ENCODE data around the gene PTPRN2.
"Not testable (repeated sequence)": the region's sequence is repeated elsewhere in the genome, so short reads cannot be mapped to it uniquely, and the experiment has no call there.

Gene PTPRN2

DNA sequence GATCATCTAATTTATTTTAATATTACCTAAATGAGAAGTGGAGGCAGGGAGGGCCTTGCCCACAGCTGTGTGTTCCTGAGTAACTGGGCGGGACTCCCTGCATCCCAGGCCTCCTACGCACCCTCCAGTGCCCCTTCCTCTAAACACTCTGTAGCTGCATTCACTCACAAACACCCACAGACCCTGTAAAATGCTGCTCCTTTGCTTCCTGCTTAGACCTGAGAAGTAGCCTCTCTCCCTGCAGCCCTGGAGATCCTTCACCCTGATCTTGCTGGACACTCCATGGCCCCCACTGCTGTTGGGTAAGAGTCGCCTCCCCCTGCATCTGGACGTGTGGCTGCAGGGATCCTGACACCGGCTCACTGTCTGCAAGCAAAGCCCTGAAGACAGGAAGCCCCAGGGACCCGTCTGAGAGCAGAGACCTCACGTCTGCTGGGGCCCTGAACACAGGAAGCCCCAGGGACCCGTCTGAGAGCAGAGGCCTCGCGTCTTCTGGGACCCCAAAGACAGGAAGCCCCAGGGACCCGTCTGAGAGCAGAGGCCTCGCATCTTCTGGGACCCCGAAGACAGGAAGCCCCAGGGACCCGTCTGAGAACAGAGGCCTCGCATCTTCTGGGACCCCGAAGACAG is 661.0 kb downstream of the PTPRN2 start:
- no peak for DNase-seq (ENCODE audit: low read depth)

DNA sequence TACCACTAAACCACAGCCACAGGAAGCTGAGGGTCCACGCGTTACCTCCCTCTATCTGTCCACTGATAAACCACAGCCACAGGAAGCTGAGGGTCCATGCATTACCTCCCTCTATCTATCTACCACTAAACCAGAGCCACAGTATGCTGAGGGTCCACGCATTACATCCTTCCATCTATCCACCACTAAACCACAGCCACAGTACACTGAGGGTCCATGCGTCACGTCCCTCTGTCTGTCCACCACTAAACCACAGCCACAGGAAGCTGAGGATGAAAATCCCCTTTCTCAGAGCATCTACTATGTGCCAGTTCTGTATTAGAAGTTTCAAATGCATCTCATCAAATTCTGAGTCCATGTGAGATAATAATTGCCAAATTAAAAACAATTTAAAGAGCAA is 661.5 kb downstream of the PTPRN2 start:
- DNase-seq (ENCODE audit: low read depth): no peak

GRCh38 chr7:157925383-157925875 is 662.2 kb downstream of the PTPRN2 start:
- no peak for DNase-seq (ENCODE audit: low read depth)

GRCh38 chr7:157923903-157924630 is 663.6 kb downstream of the PTPRN2 start:
- no peak for DNase-seq (ENCODE audit: low read depth)

DNA sequence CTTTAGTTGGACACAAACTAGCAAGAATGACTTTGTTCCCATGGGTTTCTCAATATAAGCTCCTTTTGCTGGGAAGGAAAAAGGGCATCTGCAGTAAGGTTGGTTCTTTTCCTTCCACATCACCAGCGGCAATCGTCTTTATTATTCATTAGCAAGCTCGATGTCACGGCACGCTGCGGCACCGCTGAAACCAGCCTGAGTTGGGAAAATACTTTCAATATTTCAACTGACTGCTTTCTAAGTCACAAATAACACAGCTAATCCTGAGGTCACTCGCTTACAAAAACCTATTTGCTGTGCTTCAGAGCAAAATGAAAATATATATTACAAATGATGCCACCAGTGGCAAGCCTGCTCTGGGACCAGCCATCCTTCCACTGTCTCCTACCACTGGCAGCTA is 665.0 kb downstream of the PTPRN2 start:
- no peak for DNase-seq (ENCODE audit: low read depth)

DNA sequence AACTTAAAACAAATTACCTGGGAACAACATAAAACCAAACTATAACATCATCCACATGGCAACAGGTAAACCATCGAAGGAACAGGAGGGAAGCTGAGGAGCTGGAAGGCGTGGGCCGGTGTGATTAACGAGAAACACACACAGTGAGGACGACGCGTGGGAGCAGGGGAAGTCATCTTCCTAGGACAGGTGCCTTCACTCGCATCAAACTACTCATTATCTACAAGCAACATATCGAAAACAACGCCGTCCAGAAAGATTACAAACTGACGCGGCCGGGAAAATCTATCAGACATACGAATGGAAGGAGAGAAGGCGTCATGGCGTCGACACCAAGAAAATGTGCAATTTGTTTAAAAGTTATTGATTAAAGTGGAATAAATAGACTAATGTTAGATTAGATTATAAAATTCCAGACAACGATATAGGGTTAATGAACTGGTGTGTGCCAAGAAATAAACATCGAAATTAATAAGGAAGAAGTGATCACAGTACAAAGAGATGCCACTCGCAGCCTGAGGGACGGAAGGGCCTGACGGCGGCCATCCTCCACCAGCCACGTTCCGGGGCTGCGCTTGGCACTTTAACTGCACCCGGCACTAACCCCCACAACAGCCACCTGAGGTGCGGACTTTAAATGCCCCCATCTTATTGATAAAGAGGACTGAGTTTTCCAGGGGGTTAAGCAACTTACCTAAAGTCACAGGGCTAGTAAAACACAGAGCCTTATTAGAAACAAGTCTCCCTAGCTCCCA is 669.1 kb downstream of the PTPRN2 start:
- DNase-seq (ENCODE audit: low read depth): no peak

GRCh38 chr7:157916946-157917640 is 670.5 kb downstream of the PTPRN2 start:
- no peak for DNase-seq (ENCODE audit: low read depth)

DNA sequence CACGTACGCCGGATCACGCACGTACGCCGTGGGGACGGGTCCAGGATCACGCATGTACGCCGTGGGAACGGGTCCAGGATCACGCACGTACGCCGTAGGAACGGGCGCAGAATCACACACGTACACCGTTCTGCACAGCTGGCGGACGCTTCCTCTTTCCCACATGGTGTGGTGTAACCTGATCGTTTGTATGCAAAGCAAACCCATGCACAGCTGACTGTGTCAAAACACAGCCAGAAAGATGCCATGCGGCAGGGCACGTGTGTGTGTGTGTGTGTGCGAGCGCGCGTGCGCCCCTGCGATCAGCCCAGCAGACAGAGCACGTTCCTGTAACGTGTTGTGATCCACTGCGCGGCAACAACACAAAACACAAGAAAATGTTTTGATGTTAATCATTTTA is 677.2 kb downstream of the PTPRN2 start:
- no peak for DNase-seq (ENCODE audit: low read depth)

GRCh38 chr7:157910045-157910444 is 677.6 kb downstream of the PTPRN2 start:
- DNase-seq (ENCODE audit: low read depth): not testable (repeated sequence)

DNA sequence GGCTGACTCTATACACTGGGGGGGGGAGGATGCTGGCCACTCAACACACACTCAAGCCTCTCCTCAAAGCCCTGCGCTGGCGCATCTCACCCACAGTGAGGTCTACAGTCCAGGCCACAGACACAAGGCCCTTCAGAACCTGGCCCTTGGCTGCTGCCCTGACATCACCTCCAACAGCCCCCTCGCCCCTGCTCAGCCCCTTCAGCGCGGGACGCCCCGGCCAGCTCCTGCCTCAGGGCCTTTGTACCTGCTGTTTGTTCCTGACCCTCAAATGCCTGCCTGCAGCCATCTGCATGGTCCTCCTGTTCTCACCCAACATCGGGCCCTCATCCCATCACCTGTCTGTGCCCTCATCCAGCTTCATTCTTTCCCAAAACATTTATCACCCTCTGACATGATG is 678.3 kb downstream of the PTPRN2 start:
- DNase-seq (ENCODE audit: low read depth): no peak

- DNase-seq (ENCODE audit: low read depth): no peak
Measured at GRCh38 chr7:157908006-157908782, 679.4 kb downstream of the PTPRN2 start.

DNA sequence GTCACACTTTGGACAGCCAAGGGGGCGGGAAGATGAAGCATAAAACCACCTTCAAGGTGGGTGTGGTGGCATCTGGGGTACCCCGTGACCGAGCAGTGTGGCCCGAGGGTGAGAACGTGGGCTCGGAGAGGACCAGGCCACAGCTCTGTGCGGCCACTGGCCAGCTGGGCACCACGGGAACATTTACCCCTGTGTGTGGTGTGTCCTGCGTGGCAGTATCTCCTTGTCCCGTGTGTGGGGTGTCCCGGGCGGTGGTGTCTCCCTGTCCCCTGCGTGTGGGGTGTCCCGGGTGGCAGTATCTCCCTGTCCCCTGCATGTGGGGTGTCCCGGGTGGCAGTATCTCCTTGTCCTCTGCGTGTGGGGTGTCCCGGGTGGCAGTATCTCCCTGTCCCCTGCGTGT is 680.5 kb downstream of the PTPRN2 start:
- no peak for DNase-seq (ENCODE audit: low read depth)

DNA sequence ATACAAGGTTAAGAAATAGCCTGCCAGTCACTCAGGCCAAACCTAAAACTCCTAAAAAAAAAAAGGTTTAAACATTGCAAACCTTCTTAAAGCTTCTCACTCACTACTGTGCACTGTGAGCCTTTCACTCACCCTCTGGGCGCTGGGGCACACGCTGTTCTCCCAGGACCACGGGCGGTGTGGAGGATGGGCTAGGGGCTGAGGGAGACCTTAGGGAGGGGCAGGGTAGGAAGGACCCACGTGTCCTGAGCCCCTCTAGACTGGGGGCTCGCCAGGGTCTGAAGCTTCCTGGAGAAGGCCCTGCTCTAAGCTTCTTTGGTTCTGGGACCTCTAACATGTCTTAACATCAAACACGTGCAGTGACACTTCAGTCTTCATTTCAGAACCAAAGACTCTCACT is 681.0 kb downstream of the PTPRN2 start:
- no peak for DNase-seq (ENCODE audit: low read depth)

GRCh38 chr7:157905651-157906461 is 681.8 kb downstream of the PTPRN2 start:
- no peak for DNase-seq (ENCODE audit: low read depth)

- no peak for DNase-seq (ENCODE audit: low read depth)
Measured at GRCh38 chr7:157904866-157905570, 682.6 kb downstream of the PTPRN2 start.

- DNase-seq (ENCODE audit: low read depth): no peak
Measured at GRCh38 chr7:157904211-157904865, 683.3 kb downstream of the PTPRN2 start.

DNA sequence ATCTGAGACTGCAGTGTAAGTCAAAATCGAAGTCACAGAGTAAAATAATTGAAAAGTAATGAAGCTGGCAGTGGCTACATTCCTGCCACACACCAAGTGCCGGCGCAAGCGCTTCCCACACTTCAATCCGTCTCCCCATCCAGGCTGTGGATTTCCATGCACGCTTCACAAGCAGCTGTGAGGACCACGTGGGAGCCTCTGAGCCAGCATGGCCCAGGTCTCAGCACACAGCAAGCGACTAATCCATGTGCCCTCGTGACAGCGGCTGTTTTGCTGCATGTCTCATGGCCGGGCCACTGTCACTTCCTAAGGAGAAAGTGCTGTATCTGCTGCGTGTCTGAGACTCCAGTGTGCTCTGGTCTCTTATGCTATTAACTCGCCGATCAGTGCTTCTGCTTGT is 683.9 kb downstream of the PTPRN2 start:
- no peak for DNase-seq (ENCODE audit: low read depth)

DNA sequence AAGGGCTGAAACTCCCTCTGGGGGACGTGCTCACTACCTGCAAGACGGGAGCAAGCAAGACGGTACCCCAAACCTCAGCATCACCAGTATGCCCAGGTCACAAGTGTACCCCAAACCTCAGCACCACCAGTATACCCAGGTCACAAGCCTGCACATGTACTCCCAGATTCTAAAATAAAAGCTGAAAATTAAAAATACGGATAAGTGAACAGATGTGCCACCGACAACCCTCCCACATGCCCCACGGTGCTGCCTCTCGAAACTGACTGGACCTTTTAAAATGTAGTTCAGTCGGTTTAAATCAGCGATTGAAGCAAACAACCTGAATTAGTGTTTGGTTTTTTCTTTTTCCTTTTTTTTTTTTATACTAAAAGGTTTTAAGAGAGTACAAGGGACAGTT is 684.3 kb downstream of the PTPRN2 start:
- no peak for DNase-seq (ENCODE audit: low read depth)

DNA sequence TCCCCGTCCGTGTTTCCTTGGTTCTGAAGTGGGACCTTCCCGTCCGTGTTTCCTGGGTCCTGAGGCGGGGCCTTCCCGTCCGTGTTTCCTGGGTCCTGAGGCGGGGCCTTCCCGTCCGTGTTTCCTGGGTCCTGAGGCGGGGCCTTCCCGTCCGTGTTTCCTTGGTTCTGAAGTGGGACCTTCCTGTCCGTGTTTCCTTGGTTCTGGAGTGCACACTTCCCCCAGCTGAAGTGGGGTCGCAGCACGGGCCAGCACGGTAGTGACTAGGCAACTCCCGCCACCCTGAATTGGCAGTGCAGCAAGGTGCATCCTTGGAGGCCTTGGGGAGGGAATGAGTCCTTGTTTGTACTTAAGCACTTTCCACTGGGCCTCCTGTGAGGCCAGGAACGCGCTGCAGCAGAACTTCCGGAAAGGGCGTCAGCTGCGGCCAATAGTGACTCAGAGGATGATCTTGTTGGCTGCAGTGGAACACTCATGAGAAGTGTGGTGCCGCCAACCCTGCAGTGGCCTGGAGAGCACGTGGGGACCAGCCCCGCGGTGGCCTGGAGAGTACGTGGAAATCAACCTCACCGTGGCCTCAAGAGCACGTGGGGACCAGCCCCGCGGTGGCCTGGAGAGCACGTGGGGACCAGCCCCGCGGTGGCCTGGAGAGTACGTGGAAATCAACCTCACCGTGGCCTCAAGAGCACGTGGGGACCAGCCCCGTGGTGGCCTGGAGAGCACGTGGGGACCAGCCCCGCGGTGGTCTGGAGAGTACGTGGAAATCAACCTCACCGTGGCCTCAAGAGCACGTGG is 685.6 kb downstream of the PTPRN2 start:
- not testable (repeated sequence) for DNase-seq (ENCODE audit: low read depth)

All from stimulated activated CD8-positive, alpha-beta memory T cell treated with anti-CD3 and anti-CD28 coated beads, Interleukin-15, amount 100 ng/mL, for 24 hours (primary cell).